ENCODE results near the gene OR2C3. TPM values are rescaled to one million over a fixed set of nuclear protein-coding genes. Genes with fewer than 3 reads are reported as not detected.
A peak's percentile ranks its signal among the peaks of the same experiment; 100 is the strongest.

The OR2C3 gene
- total RNA-seq, 6 donors from 2014 or later, result 0.03 TPM; not detected in 5

DNA sequence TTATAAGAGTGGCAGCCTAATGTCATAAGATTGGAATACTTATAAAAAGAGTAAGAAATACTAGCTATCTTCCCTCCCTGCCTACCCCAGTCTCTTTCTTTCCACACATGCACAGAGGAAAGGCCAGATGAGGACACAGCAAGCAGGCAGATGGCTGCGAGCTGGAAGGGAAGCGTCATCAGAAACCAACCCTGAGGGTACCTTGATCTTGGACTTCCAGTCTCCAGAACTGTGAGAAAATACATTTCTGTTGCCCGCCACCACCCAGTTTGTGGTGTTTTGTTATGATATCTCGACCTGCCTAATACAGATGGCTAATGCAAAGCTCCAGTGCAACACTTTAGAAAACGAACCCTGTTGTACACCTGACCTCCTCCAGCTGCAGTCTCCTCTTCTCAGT, 2.3 kb upstream of the OR2C3 start:
- 78 to 82% methylated on average over 5 of the region's 5 CpGs for WGBS, 2 donors
- DNase-seq, result no peak
- ATAC-seq (ENCODE audit: low FRiP score in 2 of 2), result no peak
- no peaks in the 10 kb centered on the region for H3K4me1 ChIP-seq
- H3K27ac ChIP-seq, result no peak overlapping the region
- H3K27me3 ChIP-seq, result no peaks in the 10 kb centered on the region
- no peaks in the 10 kb centered on the region for H3K9me3 ChIP-seq
- no peak overlapping the region for H3K4me3 ChIP-seq
- TF ChIP-seq POLR2A (IDR thresholded peaks at IDR 0.05) (no peak), EP300 (IDR thresholded peaks at IDR 0.05) (no peak), POLR2AphosphoS5 (IDR thresholded peaks at IDR 0.05) (no peak), CTCF (IDR thresholded peaks at IDR 0.05) (no peak)
- H3K36me3 ChIP-seq, result no peaks in the 10 kb centered on the region

GRCh38 chr1:247535402-247535801, 838 bp downstream of the OR2C3 start:
- TF ChIP-seq POLR2AphosphoS5 (IDR thresholded peaks at IDR 0.05), result no peak
- TF ChIP-seq POLR2A (IDR thresholded peaks at IDR 0.05), result no peak
- no peak for TF ChIP-seq EP300 (IDR thresholded peaks at IDR 0.05)
- TF ChIP-seq CTCF (IDR thresholded peaks at IDR 0.05), result no peak
- no peak for DNase-seq
- peaks cover 0 to 5% (median 0%) of the 10 kb centered on the region in 4 donors for H3K27me3 ChIP-seq
- H3K4me3 ChIP-seq, result no peak overlapping the region
- no peak for ATAC-seq (ENCODE audit: low FRiP score in 2 of 2)
- H3K9me3 ChIP-seq, result no peaks in the 10 kb centered on the region
- no peaks in the 10 kb centered on the region for H3K4me1 ChIP-seq
- 54 to 65% methylated on average over 3 of the region's 3 CpGs for WGBS, 2 donors
- H3K27ac ChIP-seq, result no peak overlapping the region
- no peaks in the 10 kb centered on the region for H3K36me3 ChIP-seq

- WGBS, 2 donors, result 93 to 94% methylated on average over 8 of the region's 8 CpGs
Observed at GRCh38 chr1:247531937-247532336, 4.3 kb downstream of the OR2C3 start.

GRCh38 chr1:247530785-247531184, 5.5 kb downstream of the OR2C3 start:
- H3K4me1 ChIP-seq, result no peaks in the 10 kb centered on the region
- ATAC-seq (ENCODE audit: low FRiP score in 2 of 2), result peak in 1 of 2 donors; percentile 41
- peak in 1 of 2 donors; percentile 84 for DNase-seq
- H3K36me3 ChIP-seq, result no peaks in the 10 kb centered on the region
- no peak for TF ChIP-seq CTCF (IDR thresholded peaks at IDR 0.05)
- TF ChIP-seq POLR2A (IDR thresholded peaks at IDR 0.05), result no peak
- TF ChIP-seq POLR2AphosphoS5 (IDR thresholded peaks at IDR 0.05), result no peak
- TF ChIP-seq EP300 (IDR thresholded peaks at IDR 0.05), result no peak
- WGBS, 2 donors, result 61 to 73% methylated on average over 33 to 40 of the region's 41 CpGs
- H3K27me3 ChIP-seq, result peaks cover 0 to 5% (median 0%) of the 10 kb centered on the region in 4 donors
- H3K9me3 ChIP-seq, result no peaks in the 10 kb centered on the region
- no peak overlapping the region for H3K4me3 ChIP-seq
- no peak overlapping the region for H3K27ac ChIP-seq

More at GRCh38 chr1:247531937-247532336, 4.3 kb downstream of the OR2C3 start:
- Histone ChIP-seq H3K9me3 (no peaks in the 10 kb centered on the region), H3K27ac (no peak overlapping the region), H3K4me3 (no peak overlapping the region), H3K36me3 (no peaks in the 10 kb centered on the region), H3K27me3 (peaks cover 0 to 5% (median 0%) of the 10 kb centered on the region in 4 donors), H3K4me1 (no peaks in the 10 kb centered on the region)
- TF ChIP-seq POLR2A (IDR thresholded peaks at IDR 0.05) (no peak), CTCF (IDR thresholded peaks at IDR 0.05) (no peak), EP300 (IDR thresholded peaks at IDR 0.05) (no peak), POLR2AphosphoS5 (IDR thresholded peaks at IDR 0.05) (no peak)
- DNase-seq (no peak), ATAC-seq (ENCODE audit: low FRiP score in 2 of 2) (no peak)

GRCh38 chr1:247529771-247530355, 6.4 kb downstream of the OR2C3 start:
- TF ChIP-seq POLR2A (IDR thresholded peaks at IDR 0.05), result no peak
- no peak for TF ChIP-seq CTCF (IDR thresholded peaks at IDR 0.05)
- no peak for TF ChIP-seq POLR2AphosphoS5 (IDR thresholded peaks at IDR 0.05)
- no peak for TF ChIP-seq EP300 (IDR thresholded peaks at IDR 0.05)
- no peak overlapping the region for H3K4me3 ChIP-seq
- no peak for ATAC-seq (ENCODE audit: low FRiP score in 2 of 2)
- no peaks in the 10 kb centered on the region for H3K4me1 ChIP-seq
- no peak overlapping the region for H3K27ac ChIP-seq
- H3K9me3 ChIP-seq, result no peaks in the 10 kb centered on the region
- 73 to 76% methylated on average over 1 of the region's 1 CpG for WGBS, 2 donors
- DNase-seq, result no peak
- H3K27me3 ChIP-seq, result peaks cover 0 to 5% (median 0%) of the 10 kb centered on the region in 4 donors
- no peaks in the 10 kb centered on the region for H3K36me3 ChIP-seq

All from upper lobe of left lung (tissue), 6 donors.